ENCODE results near the gene SURF4.
"Not testable (repeated sequence)": the region's sequence is repeated elsewhere in the genome, so short reads cannot be mapped to it uniquely, and the experiment has no call there.

SURF4 gene

GRCh38 chr9:133323991-133324703 lies 51.7 kb downstream of the SURF4 start:
- CTCF ChIA-PET, result no interaction called here

GRCh38 chr9:133323211-133323610 lies 52.6 kb downstream of the SURF4 start:
- Mint-ChIP-seq H3K27ac (no peak overlapping the region), H3K9me3 (no peaks in the 10 kb centered on the region), H3K36me3 (no peaks in the 10 kb centered on the region), H3K4me3 (no peak overlapping the region), H3K27me3 (no peaks in the 10 kb centered on the region), H3K4me1 (no peaks in the 10 kb centered on the region)
- CTCF ChIA-PET, result no interaction called here
- no peak for DNase-seq

More at GRCh38 chr9:133323991-133324703, 51.7 kb downstream of the SURF4 start:
- no peak for DNase-seq
- Mint-ChIP-seq H3K4me3 (no peak overlapping the region), H3K4me1 (no peaks in the 10 kb centered on the region), H3K27ac (no peak overlapping the region), H3K36me3 (peaks cover 3% of the 10 kb centered on the region), H3K27me3 (no peaks in the 10 kb centered on the region), H3K9me3 (no peaks in the 10 kb centered on the region)

- no peak for DNase-seq
- Mint-ChIP-seq H3K4me1 (no peaks in the 10 kb centered on the region), H3K9me3 (no peaks in the 10 kb centered on the region), H3K27ac (no peak overlapping the region), H3K4me3 (no peak overlapping the region), H3K36me3 (no peaks in the 10 kb centered on the region), H3K27me3 (peaks cover 4% of the 10 kb centered on the region)
- CTCF ChIA-PET, result no interaction called here
Measured at GRCh38 chr9:133322701-133323100, 53.2 kb downstream of the SURF4 start.

- H3K4me3 Mint-ChIP-seq, result no peak overlapping the region
- DNase-seq, result no peak
- no peaks in the 10 kb centered on the region for H3K4me1 Mint-ChIP-seq
- CTCF ChIA-PET, result no interaction called here
- no peaks in the 10 kb centered on the region for H3K36me3 Mint-ChIP-seq
- no peaks in the 10 kb centered on the region for H3K9me3 Mint-ChIP-seq
- H3K27me3 Mint-ChIP-seq, result peaks cover 8% of the 10 kb centered on the region
- H3K27ac Mint-ChIP-seq, result no peak overlapping the region
Measured at GRCh38 chr9:133321411-133321935, 54.4 kb downstream of the SURF4 start.

- Mint-ChIP-seq H3K4me1 (no peaks in the 10 kb centered on the region), H3K27ac (no peak overlapping the region), H3K9me3 (no peaks in the 10 kb centered on the region), H3K36me3 (no peaks in the 10 kb centered on the region), H3K4me3 (no peak overlapping the region), H3K27me3 (peaks cover 8% of the 10 kb centered on the region)
- no peak for DNase-seq
- CTCF ChIA-PET, result interaction anchor here (1.2 kb wide), 1 partner anchor 134 kb away, joined by 4 read pairs; no protein-coding TSS in a partner anchor
Measured at GRCh38 chr9:133320421-133320881, 55.4 kb downstream of the SURF4 start.

GRCh38 chr9:133317551-133317950 lies 58.3 kb downstream of the SURF4 start:
- DNase-seq, H3K27me3 Mint-ChIP-seq, CTCF ChIA-PET, H3K4me1 Mint-ChIP-seq, H3K4me3 Mint-ChIP-seq, H3K9me3 Mint-ChIP-seq, H3K36me3 Mint-ChIP-seq, H3K27ac Mint-ChIP-seq: not testable (repeated sequence)

- Mint-ChIP-seq H3K4me3 (no peak overlapping the region), H3K4me1 (no peaks in the 10 kb centered on the region), H3K27me3 (peaks cover 8% of the 10 kb centered on the region), H3K36me3 (no peaks in the 10 kb centered on the region), H3K9me3 (no peaks in the 10 kb centered on the region), H3K27ac (no peak overlapping the region)
- no peak for DNase-seq
- CTCF ChIA-PET, result no interaction called here
Measured at GRCh38 chr9:133315997-133316396, 59.9 kb downstream of the SURF4 start.
